ENCODE measurements around the gene CCDC92B.

The CCDC92B gene

GRCh38 chr17:2718150-2718938 is 31.1 kb downstream of the CCDC92B start:
- DNase-seq: no peak

DNA sequence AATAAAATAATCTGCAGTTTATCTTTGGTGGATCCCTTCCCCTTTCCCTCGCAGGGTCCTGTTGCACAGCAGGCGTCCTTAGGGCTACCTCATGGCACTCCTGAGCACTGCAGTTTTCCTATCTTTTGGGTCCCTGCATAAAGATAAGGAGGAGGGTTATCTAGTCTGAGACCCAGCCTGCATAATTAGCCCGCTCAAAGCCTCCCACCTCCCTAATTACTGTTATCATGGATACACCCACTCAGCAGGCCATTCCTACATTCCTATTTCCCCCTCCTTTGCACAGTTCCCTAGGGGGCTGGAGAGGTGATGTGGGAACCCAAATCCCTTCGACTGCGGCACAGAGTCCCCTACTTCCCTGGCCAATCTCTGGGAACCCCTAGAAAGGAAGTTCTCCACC is 32.8 kb downstream of the CCDC92B start:
- DNase-seq: no peak

DNA sequence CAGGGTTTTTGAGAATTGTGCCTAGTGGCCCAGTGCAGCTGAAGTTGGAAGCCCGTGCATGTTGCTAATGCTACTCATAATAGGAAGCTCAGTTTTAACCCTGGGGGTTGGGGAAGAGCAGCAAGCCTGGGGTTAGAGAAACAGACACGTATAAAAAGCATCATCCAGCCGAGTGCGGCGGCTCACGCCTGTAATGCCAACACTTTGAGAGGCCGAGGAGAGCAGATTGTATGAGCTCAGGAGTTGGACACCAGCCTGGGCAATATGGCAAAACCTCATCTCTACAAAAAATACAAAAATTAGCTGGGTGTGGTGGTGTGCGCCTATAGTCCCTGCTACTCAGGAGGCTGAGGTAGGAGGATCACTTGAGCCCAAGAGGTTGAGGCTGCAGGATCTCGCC is 35.6 kb downstream of the CCDC92B start:
- no peak for DNase-seq

DNA sequence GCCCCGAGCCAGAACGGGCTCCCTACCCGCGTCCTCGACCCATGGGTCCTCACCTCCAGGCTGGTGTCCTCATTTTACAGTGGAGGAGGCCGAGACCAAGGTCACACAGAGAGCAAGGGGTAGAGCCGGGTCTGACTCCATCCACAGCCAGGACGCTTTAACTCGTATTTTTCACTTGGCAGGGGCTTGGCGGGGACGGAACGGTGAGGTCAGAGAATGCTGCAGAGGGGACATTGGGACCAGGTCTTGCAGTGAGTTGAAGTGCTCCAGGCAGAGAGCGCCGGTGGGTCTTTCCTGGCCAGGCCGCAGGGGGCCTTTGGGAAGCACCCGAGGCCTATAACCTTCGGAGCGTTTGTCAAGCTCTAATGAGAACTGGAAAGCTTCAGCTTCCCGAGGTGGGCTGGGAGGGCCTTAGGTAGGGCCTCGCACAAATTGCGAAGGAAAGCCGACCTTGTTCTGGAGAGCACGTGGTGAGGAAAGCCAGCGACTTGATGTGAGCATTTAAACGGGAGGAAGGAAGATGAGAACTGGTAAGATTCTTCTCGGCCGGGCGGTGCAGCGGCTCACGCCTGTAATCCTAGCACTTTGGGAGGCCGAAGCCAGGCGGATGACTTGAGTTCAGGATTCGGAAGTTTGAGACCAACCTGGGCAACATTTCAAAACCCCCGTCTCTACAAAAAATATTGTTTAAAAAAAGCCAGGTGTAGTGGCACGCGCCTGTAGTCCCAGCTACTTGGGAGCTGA is 37.0 kb downstream of the CCDC92B start:
- no peak for DNase-seq

DNA sequence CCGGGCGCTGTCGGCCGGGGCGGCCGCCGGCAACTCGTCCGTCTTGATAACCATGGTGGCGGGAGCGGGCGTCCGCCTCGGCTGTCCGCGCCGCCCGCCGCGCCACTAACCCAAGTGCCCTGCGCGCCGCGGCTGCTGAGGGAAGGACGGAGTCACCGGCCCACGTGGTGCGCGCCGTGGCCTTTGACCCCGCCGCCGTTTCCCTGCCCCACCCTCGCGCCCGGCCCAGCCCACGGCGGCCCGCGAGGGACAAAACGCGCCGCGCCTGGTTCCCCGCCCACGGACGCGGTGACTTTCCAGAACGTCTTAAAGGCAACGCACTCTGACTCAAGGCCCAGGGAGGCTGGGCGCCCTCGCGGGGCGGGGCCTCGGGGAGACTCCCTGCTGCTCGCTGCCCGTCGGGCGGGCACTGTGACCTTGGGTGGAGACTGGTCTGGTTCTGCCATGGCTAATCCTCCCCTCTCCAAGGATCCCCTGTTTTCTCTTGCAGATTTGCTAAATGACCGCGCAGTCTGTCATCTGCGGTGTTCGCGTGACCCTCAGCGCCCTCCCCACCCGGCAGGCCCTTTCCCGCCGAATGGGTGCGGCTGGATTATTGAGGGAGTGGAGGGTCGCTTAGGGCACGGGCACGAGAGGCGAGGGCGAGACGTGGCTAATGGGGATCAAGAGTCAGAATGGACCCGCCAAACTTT is 37.7 kb downstream of the CCDC92B start, which contains the start of gene CLUH:
Gene CLUH (minus strand): TSS at position 157 of the 692 bp plus-strand sequence. CDS start 103 bp downstream, at position 54.
- peak; percentile 98 for DNase-seq

DNA sequence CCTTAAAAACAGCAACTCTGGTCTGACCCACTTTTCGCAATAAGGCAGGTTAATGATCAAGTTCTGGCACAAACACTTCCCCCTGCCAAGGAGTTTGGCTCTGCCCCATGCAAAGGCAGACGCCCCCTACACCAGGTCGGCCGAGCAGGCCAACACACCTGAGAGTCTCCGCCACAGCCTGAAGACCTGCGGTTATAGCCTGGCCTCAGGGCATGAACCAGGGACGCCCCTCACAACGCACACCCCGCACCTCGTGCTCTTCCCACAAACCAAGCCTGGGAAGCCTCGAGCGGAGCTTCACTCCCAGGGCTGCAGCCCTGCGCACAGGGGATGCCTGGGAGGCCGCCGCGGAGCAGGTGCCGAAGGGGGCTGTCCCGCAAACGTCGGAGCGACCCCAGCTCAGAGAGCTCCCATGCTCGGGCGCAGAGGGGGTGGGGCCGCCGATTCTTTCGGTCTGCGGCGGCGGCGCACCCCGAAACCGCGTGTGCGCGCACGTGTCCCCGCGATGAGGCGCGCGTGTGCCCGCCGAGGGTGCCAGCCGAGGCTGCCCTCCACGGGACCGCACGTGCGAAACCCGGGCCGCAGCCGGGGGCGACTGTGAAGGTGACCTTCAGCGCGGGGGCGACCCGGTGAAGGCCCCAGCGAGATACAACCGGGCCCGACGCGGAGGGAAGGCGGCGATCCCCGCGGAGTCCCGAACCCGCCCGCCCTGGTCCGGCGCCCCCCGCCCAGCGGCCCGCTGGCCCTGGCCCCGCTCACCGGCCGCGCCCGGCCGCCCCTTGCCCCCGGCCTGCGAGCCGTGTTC is 38.4 kb downstream of the CCDC92B start:
- DNase-seq: no peak

- no peak for DNase-seq
Observed at GRCh38 chr17:2710071-2710802, 39.2 kb downstream of the CCDC92B start.

- DNase-seq: no peak
Observed at GRCh38 chr17:2709183-2709661, 40.2 kb downstream of the CCDC92B start.

- DNase-seq: no peak
Observed at GRCh38 chr17:2708585-2709182, 40.8 kb downstream of the CCDC92B start.

GRCh38 chr17:2707721-2708584 is 41.5 kb downstream of the CCDC92B start:
- DNase-seq: no peak

DNA sequence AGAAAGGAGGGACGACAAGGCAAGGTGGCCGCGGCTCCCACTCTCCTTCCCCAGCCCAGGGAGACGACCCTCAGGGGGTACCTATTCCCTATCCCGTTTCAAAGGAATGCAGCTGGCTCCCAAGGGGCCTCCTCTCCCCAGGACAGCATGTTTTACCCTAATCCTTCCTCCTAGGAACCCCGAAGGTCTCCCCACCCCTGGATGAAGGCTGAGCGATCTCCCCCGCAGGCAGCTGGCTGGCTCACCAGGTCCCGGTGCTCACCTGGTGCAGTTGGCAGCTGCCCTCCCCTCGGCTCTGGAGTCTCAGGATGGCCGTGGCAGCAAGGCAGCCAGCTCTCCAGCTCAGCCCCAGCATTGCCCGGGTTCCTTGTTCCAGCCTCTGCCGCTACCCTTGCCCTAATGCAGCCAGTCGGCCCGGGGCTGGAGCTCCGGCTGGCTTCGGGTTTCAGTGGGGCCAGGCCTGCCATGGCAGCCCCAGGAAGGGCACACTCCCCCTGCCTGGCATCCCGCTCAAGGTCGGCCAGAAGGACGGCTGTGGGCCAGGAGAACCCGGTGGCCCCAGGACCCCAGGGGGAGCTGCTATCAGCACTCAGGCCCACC is 42.4 kb downstream of the CCDC92B start:
- DNase-seq: no peak

DNA sequence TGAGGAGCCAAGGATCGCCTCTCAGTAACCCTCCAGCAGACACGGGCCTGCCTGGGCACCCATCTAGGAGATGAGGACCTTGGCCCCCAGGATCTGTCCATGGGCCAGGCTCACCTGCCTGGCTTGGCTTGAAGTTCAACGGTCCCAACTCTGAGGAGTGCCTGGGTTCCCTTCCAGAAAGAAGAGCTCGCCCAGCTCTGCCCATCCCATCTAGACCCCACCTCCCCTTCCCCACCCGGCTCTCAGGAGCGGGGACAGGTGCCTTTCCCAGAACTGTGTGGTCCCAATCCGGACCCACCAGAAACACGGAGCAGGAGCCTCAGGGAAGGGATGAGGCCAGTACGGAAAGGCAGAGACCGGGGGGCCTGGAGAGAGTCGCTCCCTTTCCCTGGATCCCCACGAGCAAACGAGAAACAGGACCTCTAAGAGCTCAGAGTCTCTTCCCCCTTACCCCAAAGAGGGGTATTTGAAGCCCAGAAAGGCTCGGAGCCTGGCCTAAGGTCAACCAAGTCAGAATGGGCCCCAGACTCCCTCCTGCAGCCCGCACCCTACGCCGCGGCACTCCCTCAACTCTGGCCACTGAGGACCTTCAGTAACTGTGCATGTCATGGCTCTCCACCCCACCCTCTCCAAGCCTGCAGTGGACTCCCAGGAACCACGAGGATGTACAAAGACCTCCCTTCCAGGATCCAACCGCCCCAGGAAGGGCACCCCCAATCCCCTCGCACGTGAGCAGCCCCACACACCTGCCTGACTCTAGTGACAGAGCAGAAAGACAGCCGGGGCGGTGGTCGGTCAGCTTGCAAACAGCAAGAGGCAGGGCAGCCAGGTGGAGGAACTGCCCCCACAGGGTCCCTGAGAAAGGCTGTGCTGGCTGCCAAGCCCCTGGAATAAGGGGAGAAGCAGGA is 43.3 kb downstream of the CCDC92B start:
- DNase-seq: no peak

- DNase-seq: no peak
Observed at GRCh38 chr17:2705263-2705662, 44.2 kb downstream of the CCDC92B start.

GRCh38 chr17:2704890-2705248 is 44.6 kb downstream of the CCDC92B start:
- peak; percentile 12 for DNase-seq

DNA sequence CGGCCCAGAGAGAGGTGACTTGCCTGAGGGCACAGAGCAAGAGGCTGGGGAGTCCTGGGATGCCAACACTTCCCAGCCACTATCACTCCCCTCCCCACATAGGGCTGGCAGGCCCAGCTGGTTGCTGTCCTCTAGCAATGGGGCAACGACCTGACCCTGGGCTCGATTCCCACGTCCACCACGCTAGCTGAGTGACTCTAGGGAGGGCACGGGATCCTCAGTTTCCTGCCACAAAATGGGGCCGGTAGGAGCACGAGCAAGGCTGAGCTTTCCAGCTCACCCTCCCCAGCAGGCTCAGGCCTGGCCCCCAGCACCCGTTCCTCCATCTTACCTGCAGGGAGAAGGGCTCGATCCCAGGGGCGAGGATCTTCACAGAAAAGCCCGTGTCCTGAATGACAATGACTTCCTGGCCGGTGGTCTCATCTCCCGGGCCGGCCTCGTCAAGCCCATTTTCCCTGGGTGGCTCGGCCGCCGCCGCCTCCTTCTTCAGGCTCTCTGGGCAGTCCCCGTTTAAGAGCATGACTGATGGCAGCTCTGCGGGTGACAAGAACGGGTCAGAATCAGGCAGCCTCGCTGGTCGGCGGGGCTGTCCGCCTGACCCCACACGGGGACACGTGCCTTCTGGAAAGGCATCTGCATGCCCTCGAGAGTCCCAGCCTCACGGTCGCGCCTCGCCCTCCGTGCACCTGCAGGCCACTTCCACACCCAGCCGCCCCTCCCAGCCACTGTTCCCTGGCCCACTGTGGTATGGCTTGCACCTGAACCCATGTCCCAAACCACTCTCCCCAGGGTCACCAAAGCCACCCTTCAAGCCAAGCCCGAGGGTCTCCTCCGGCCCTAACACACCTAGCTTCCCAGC is 45.2 kb downstream of the CCDC92B start:
- peak; percentile 20 for DNase-seq

DNA sequence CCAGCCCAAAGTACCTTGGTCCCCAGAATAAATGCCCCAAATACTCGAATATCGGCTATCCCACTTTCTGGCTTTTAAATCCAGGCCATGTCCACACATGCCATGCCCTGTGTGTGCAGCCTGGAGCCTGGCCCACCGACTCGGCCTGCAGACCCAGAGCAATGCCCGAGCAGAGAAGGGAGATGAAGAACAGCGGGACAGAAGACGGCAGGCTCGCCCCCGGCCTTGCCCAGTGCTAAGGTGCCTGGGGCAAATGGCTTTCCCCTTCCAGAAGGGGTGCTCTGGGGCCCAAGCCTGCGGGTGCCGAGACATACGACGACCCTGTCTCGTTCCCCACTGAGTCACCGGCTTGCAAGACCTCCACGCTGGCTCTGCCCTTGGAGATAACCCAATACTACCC is 45.8 kb downstream of the CCDC92B start:
- DNase-seq: no peak

GRCh38 chr17:2703181-2703580 is 46.3 kb downstream of the CCDC92B start:
- no peak for DNase-seq
